ENCODE data around the gene PDXDC1.
A peak's percentile ranks its signal among the peaks of the same experiment; 100 is the strongest.
"Not testable (repeated sequence)": the region's sequence is repeated elsewhere in the genome, so short reads cannot be mapped to it uniquely, and the experiment has no call there.

Gene PDXDC1

GRCh38 chr16:14973785-14974322, 972 bp upstream of the PDXDC1 start:
- DNase-seq, result not testable (repeated sequence)

DNA sequence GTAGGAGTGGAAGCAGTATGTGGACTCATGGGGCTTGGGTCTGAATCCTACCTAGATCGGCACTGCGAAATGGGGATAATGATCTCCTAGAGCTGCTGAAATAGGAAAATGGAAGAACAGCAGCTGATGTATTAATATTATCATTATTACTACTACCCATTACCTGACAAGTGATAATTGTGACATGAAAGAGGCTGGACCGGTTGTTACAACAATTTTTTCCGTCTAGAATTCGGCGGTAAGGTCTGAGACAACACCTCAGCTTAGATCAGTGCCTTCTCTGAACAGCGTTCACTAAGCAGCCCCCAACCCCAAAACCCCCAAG, 533 bp upstream of the PDXDC1 start:
- DNase-seq, result not testable (repeated sequence)

- peak; percentile 74 for DNase-seq
Measured at GRCh38 chr16:14975418-14976194, 780 bp downstream of the PDXDC1 start.

- DNase-seq, result not testable (repeated sequence)
Measured at GRCh38 chr16:14976971-14977736, 2.3 kb downstream of the PDXDC1 start.

- DNase-seq, result not testable (repeated sequence)
Measured at GRCh38 chr16:14978281-14978680, 3.5 kb downstream of the PDXDC1 start.

GRCh38 chr16:14978908-14979307, 4.1 kb downstream of the PDXDC1 start:
- DNase-seq, result not testable (repeated sequence)

- DNase-seq, result not testable (repeated sequence)
Measured at GRCh38 chr16:14981234-14981633, 6.4 kb downstream of the PDXDC1 start.

DNA sequence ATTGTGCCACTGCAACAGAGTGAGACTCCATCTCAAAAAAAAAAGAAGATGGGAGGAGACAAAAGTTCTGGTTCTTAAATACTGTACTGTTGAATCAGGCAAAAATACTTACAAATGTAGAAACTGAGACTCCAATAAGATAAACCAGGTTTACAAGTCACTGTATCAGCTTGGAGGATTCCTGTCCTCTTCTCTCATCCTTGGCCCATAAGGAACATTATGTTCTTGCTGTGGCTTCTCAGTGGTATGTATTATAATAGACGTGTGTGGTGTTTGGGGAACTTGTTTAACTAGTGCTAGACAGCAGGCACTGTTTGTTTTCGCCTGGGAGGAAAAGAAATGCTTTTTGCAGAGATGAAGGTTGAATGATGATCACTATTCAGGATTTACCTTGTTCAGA, 7.7 kb downstream of the PDXDC1 start:
- not testable (repeated sequence) for DNase-seq

DNA sequence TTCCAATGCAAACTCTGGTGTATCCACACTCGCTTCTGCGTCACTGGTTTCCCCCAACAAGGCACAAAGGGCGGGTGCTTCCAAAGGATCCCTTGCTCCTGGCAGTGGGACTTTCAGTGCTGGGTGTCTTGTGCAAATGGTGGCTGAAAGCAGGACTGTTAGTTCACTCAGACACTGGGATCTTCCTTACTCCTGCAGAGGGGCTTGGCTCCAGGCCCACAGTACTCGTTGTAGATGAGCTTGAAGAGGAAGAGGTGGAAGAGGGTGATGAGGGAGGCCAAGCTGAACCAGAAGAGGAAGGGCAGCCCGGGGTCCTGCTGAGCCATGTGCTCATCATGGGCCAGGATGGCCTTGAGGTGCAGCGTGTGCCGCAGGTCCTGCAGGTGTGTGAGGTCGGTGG, 13.3 kb downstream of the PDXDC1 start:
- not testable (repeated sequence) for DNase-seq

DNA sequence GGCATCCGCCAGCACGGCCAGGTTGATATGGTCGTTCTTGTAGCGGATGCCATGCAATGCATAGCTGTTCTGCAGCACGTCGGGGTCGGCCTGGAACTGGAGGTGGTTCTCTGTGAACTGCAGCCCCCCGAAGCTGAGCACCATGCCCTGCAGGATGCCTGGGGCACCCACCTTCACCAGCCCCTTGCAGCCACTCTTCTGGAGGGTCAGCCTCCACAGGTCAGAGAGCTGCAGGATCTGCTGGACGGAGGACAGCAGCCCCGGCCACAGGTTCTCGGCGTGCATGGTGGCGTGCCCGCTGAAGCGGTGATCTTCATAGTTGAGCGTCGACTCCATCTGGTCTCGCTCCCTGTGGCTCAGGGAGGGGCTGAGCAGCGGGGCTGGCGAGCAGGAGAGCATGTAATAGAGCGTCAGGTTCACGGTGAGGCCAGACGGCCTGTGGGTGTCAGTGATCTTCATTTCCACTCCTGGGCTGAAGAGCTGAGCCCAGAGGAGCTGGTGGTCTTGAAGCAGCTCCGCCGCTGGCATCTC, 13.9 kb downstream of the PDXDC1 start:
- not testable (repeated sequence) for DNase-seq

GRCh38 chr16:14989291-14990281, 14.8 kb downstream of the PDXDC1 start:
- DNase-seq, result not testable (repeated sequence)

DNA sequence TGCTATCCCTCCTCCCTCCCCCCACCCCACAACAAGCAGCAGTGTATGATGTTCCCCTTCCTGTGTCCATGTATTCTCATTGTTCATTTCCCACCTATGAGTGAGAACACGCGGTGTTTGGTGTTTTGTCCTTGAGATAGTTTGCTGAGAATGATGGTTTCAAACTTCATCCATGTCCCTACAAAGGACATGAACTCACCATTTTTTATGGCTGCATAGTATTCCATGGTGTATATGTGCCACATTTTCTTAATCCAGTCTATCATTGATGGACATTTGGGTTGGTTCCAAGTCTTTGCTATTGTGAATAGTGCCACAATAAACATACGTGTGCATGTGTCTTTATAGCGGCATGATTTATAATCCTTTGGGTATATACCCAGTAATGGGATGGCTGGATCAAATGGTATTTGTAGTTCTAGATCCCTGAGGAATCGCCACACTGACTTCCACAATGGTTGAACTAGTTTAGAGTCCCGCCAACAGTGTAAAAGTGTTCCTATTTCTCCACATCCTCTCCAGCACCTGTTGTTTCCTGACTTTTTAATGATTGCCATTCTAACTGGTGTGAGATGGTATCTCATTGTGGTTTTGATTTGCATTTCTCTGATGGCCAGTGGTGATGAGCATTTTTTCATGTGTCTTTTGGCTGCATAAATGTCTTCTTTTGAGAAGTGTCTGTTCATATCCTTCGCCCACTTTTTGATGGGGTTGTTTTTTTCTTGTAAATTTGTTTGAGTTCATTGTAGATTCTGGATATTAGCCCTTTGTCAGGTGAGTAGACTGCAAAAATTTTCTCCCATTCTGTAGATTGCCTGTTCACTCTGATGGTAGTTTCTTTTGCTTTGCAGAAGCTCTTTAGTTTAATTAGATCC, 18.7 kb downstream of the PDXDC1 start:
- DNase-seq, result not testable (repeated sequence)

- DNase-seq, result not testable (repeated sequence)
Measured at GRCh38 chr16:14996702-14997101, 21.9 kb downstream of the PDXDC1 start.

DNA sequence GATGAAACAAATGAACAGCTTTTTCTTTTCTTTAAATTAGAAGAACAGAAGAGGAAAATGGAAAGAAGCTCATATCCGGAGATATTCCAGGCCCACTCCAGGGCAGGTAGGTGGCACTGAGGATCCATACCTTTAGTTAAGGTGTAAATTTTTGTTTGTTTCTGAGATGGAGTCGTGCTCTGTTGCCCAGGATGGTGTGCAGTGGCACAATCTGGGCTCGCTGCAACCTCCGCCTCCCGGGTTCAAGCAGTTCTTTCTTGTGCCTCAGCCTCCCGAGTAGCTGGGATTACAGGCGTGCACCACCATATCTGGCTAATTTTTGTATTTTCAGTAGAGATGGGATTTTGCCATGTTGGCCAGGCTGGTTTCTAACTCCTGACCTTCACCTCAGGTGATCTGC, 23.5 kb downstream of the PDXDC1 start:
- not testable (repeated sequence) for DNase-seq

DNA sequence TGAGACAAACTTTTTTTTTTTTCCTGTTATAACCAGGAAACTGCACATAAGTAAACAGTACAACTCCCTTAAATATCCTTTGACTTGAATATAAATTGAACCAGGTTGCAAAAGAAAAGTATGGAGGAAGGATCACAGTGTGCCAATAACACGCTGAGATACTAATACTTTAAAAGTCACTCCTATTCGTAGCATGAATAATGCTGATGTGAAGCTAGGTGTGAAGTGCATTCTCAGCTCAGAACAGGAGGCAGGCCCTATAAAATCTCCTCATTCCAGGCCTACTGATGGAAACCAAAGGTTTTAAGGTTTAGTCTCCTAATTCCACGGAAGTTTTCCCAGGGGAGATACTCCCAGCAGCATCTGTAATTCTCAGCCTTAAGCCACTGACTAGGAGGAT, 25.0 kb downstream of the PDXDC1 start:
- not testable (repeated sequence) for DNase-seq

- DNase-seq, result not testable (repeated sequence)
Measured at GRCh38 chr16:15002448-15002847, 27.6 kb downstream of the PDXDC1 start.

GRCh38 chr16:15005357-15006132, 30.7 kb downstream of the PDXDC1 start:
- not testable (repeated sequence) for DNase-seq

DNA sequence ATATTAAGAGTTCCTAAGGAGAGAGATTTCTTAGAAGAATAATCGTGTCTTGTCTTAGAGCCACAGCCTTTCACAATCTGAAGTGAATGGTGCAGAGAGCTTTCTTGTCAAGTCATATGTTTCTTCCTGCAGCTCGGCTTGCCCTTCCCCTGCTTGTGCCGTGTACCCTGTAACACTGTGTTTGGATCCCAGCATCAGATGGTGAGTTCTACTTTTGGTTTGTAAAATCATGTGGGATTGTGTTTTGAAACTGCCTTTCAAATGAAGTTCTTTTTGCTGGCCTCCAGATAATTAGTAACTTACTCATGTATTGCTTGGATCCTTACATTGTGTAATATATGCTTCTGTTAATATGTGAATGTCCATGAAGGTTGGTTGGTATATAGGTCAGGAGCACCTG, 33.8 kb downstream of the PDXDC1 start:
- not testable (repeated sequence) for DNase-seq

DNA sequence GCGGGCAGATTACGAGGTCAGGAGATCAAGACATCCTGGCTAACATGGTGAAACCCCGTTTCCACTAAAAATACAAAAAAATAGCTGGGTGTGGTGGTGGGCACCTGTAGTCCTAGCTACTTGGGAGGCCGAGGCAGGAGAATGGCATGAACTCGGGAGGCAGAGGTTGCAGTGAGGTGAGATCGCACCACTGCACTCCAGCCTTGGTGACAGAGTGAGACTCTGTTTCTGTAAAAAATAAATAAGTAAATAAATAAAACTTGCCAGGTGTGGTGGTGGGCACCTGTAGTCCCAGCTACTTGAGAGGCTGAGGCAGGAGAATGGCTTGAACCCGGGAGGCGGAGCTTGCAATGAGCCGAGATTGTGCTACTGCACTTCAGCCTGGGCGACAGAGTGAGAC, 38.1 kb downstream of the PDXDC1 start:
- not testable (repeated sequence) for DNase-seq

GRCh38 chr16:15015671-15016070, 40.8 kb downstream of the PDXDC1 start:
- not testable (repeated sequence) for DNase-seq

Data from activated naive CD4-positive, alpha-beta T cell treated with Interleukin-2 at 50 U/mL for 16 hours (primary cell).